Activated CD8-positive, alpha-beta T cell treated with anti-CD3 and anti-CD28 coated beads, Interleukin-2, amount 10 ng/mL, durations not matched to agents 7 days and 5 days (primary cell): ENCODE data around the gene DUOXA1. TPM values are rescaled to one million over a fixed set of nuclear protein-coding genes. Genes with fewer than 3 reads are reported as not detected.
"Not testable (repeated sequence)": the region's sequence is repeated elsewhere in the genome, so short reads cannot be mapped to it uniquely, and the experiment has no call there.

Experiments
- ATAC-seq: fragments of 150-1000 bp; cut with Tn5 transposase; one replicate; pipeline ENCODE4 v1.10.0; 2021; ENCODE audit warnings: moderate library complexity
- CTCF ChIA-PET: fragments of 350-600 bp; sonication (Branson Sonifier 250); formaldehyde crosslinking; loops from one replicate; lab custom pipeline; 2021; ENCODE audit warnings: antibody characterized with exemption; lab: Charles Lee
- POLR2A ChIA-PET: fragments of 350-600 bp; sonication (Branson Sonifier 250); formaldehyde crosslinking; loops from one replicate; lab custom pipeline; 2021; ENCODE audit warnings: antibody characterized with exemption; lab: Charles Lee
- DNase-seq: peaks from one replicate; pipeline ENCODE4 v3.0.0-alpha.2; 2020
- H3K27ac Mint-ChIP-seq: one replicate; pipeline ENCODE4 v1.8.0; 2021; ENCODE audit warnings: mild to moderate bottlenecking, mixed read lengths
- H3K27me3 Mint-ChIP-seq: one replicate; pipeline ENCODE4 v1.8.0; 2021; ENCODE audit warnings: low read depth, mixed read lengths
- H3K36me3 Mint-ChIP-seq: one replicate; pipeline ENCODE4 v1.8.0; 2021; ENCODE audit warnings: low read depth, mixed read lengths
- H3K4me1 Mint-ChIP-seq: one replicate; pipeline ENCODE4 v1.8.0; 2021; ENCODE audit warnings: low read depth, mixed read lengths
- H3K4me3 Mint-ChIP-seq: one replicate; pipeline ENCODE4 v1.8.0; 2021; ENCODE audit warnings: mild to moderate bottlenecking, mixed read lengths
- H3K9me3 Mint-ChIP-seq: one replicate; pipeline ENCODE4 v1.8.0; 2022; ENCODE audit warnings: mixed read lengths; ENCODE audit not compliant: insufficient read depth
- total RNA-seq, 2 experiments: library from RNA; stranded (reverse); gene quantifications; one replicate each; pipeline ENCODE4 v1.2.3, GENCODE V29; 2021

The DUOXA1 gene
- total RNA-seq, 2 experiments from 2014 or later = not detected

GRCh38 chr15:45138814-45139765 is 9.4 kb upstream of the DUOXA1 start:
- ChIA-PET POLR2A (no interaction called here), CTCF (interaction anchor here (1.1 to 2.2 kb wide), 3 partner anchors 21 to 59 kb away, joined by 3 to 12 read pairs (median 6); no protein-coding TSS in a partner anchor)
- no peak for DNase-seq

GRCh38 chr15:45137703-45138102 is 8.0 kb upstream of the DUOXA1 start:
- H3K4me3 Mint-ChIP-seq = no peak overlapping the region
- ATAC-seq = no peak
- peaks cover 31% of the 10 kb centered on the region for H3K27me3 Mint-ChIP-seq
- H3K27ac Mint-ChIP-seq = no peak overlapping the region
- H3K36me3 Mint-ChIP-seq = no peaks in the 10 kb centered on the region
- ChIA-PET POLR2A (no interaction called here), CTCF (interaction anchor here (2.2 kb wide), 1 partner anchor 20 kb away, joined by 12 read pairs; no protein-coding TSS in a partner anchor)
- no peaks in the 10 kb centered on the region for H3K9me3 Mint-ChIP-seq
- no peak for DNase-seq
- H3K4me1 Mint-ChIP-seq = peaks cover 7% of the 10 kb centered on the region

More at GRCh38 chr15:45138814-45139765, 9.4 kb upstream of the DUOXA1 start:
- no peaks in the 10 kb centered on the region for H3K36me3 Mint-ChIP-seq
- H3K27ac Mint-ChIP-seq = no peak overlapping the region
- no peak for ATAC-seq
- peaks cover 7% of the 10 kb centered on the region for H3K4me1 Mint-ChIP-seq
- no peaks in the 10 kb centered on the region for H3K9me3 Mint-ChIP-seq
- no peak overlapping the region for H3K4me3 Mint-ChIP-seq
- H3K27me3 Mint-ChIP-seq = peaks cover 18% of the 10 kb centered on the region

GRCh38 chr15:45136378-45136764 is 6.7 kb upstream of the DUOXA1 start:
- ChIA-PET POLR2A (no interaction called here), CTCF (no interaction called here)
- Mint-ChIP-seq H3K36me3 (no peaks in the 10 kb centered on the region), H3K27me3 (peaks cover 38% of the 10 kb centered on the region), H3K4me3 (no peak overlapping the region), H3K4me1 (peaks cover 7% of the 10 kb centered on the region), H3K9me3 (no peaks in the 10 kb centered on the region), H3K27ac (no peak overlapping the region)
- ATAC-seq (no peak), DNase-seq (no peak)

GRCh38 chr15:45135705-45136377 is 6.2 kb upstream of the DUOXA1 start:
- H3K27me3 Mint-ChIP-seq = peaks cover 42% of the 10 kb centered on the region
- CTCF ChIA-PET = interaction anchor here (1.1 kb wide), 1 partner anchor 9 kb away, joined by 3 read pairs; no protein-coding TSS in a partner anchor
- DNase-seq, POLR2A ChIA-PET, H3K27ac Mint-ChIP-seq, H3K4me1 Mint-ChIP-seq, ATAC-seq, H3K4me3 Mint-ChIP-seq, H3K9me3 Mint-ChIP-seq, H3K36me3 Mint-ChIP-seq: not testable (repeated sequence)

GRCh38 chr15:45134682-45135604 is 5.3 kb upstream of the DUOXA1 start:
- Mint-ChIP-seq H3K36me3 (no peaks in the 10 kb centered on the region), H3K27me3 (peaks cover 49% of the 10 kb centered on the region), H3K9me3 (no peaks in the 10 kb centered on the region), H3K27ac (no peak overlapping the region), H3K4me1 (peaks cover 7% of the 10 kb centered on the region), H3K4me3 (peak overlapping the region; percentile 13)
- DNase-seq = no peak
- CTCF ChIA-PET = interaction anchor here (1.1 to 1.7 kb wide), 2 partner anchors 8 to 33 kb away, joined by 3 to 4 read pairs; no protein-coding TSS in a partner anchor
- ATAC-seq = peak; percentile 37
- POLR2A ChIA-PET = no interaction called here

- Mint-ChIP-seq H3K4me3 (no peak overlapping the region), H3K36me3 (no peaks in the 10 kb centered on the region), H3K4me1 (peaks cover 7% of the 10 kb centered on the region), H3K27ac (no peak overlapping the region), H3K27me3 (peaks cover 53% of the 10 kb centered on the region), H3K9me3 (no peaks in the 10 kb centered on the region)
- ATAC-seq = no peak
- CTCF ChIA-PET = interaction anchor here (1.1 to 1.7 kb wide), 2 partner anchors 16 to 34 kb away, joined by 4 to 7 read pairs; no protein-coding TSS in a partner anchor
- POLR2A ChIA-PET = no interaction called here
- DNase-seq = no peak
These were observed 4.4 kb upstream of the DUOXA1 start for GRCh38 chr15:45134046-45134445.

- DNase-seq (no peak), ATAC-seq (no peak)
- ChIA-PET CTCF (interaction anchor here (1.1 to 1.7 kb wide), 2 partner anchors 15 to 35 kb away, joined by 4 to 7 read pairs; no protein-coding TSS in a partner anchor), POLR2A (no interaction called here)
- Mint-ChIP-seq H3K36me3 (no peaks in the 10 kb centered on the region), H3K4me1 (peaks cover 7% of the 10 kb centered on the region), H3K27ac (no peak overlapping the region), H3K4me3 (no peak overlapping the region), H3K9me3 (no peaks in the 10 kb centered on the region), H3K27me3 (peaks cover 58% of the 10 kb centered on the region)
These were observed 3.9 kb upstream of the DUOXA1 start for GRCh38 chr15:45133561-45133920.

- Mint-ChIP-seq H3K4me3 (no peak overlapping the region), H3K36me3 (no peaks in the 10 kb centered on the region), H3K9me3 (no peaks in the 10 kb centered on the region), H3K27me3 (peaks cover 63% of the 10 kb centered on the region), H3K4me1 (peaks cover 7% of the 10 kb centered on the region), H3K27ac (no peak overlapping the region)
- CTCF ChIA-PET = interaction anchor here (1.1 to 3.6 kb wide), 3 partner anchors 15 to 35 kb away, joined by 4 to 28 read pairs (median 7); no protein-coding TSS in a partner anchor
- DNase-seq (no peak), ATAC-seq (no peak)
- POLR2A ChIA-PET = no interaction called here
These were observed 3.3 kb upstream of the DUOXA1 start for GRCh38 chr15:45132844-45133560.

- DNase-seq = no peak
- POLR2A ChIA-PET = interaction anchor here (0.6 kb wide), 1 partner anchor 207 kb away, joined by 3 read pairs; no protein-coding TSS in a partner anchor
- no peaks in the 10 kb centered on the region for H3K36me3 Mint-ChIP-seq
- H3K27ac Mint-ChIP-seq = no peak overlapping the region
- CTCF ChIA-PET = interaction anchor here (0.6 to 3.6 kb wide), 2 partner anchors 13 to 665 kb away, joined by 3 to 28 read pairs; no protein-coding TSS in a partner anchor
- no peaks in the 10 kb centered on the region for H3K9me3 Mint-ChIP-seq
- H3K4me3 Mint-ChIP-seq = no peak overlapping the region
- ATAC-seq = no peak
- H3K27me3 Mint-ChIP-seq = peaks cover 67% of the 10 kb centered on the region
- peaks cover 7% of the 10 kb centered on the region for H3K4me1 Mint-ChIP-seq
These were observed 1.8 kb upstream of the DUOXA1 start for GRCh38 chr15:45131510-45131909.

- ATAC-seq (no peak), DNase-seq (no peak)
- no peak overlapping the region for H3K27ac Mint-ChIP-seq
- H3K9me3 Mint-ChIP-seq = no peaks in the 10 kb centered on the region
- ChIA-PET CTCF (interaction anchor here (3.6 kb wide), 1 partner anchor 12 kb away, joined by 28 read pairs; no protein-coding TSS in a partner anchor), POLR2A (no interaction called here)
- H3K36me3 Mint-ChIP-seq = no peaks in the 10 kb centered on the region
- peaks cover 5% of the 10 kb centered on the region for H3K4me1 Mint-ChIP-seq
- H3K4me3 Mint-ChIP-seq = no peak overlapping the region
- peaks cover 72% of the 10 kb centered on the region for H3K27me3 Mint-ChIP-seq
These were observed 767 bp upstream of the DUOXA1 start for GRCh38 chr15:45130291-45131000.
